NCI-H524 treated with DMSO at 0.1 percent for 48 hours (cell line): Measurements from ENCODE around the gene GAS2.
"Not testable (repeated sequence)": the region's sequence is repeated elsewhere in the genome, so short reads cannot be mapped to it uniquely, and the experiment has no call there.

Source experiments
- DNase-seq: peaks from one replicate; lab custom pipeline; 2025; lab: John Stamatoyannopoulos, UW

GAS2 gene

GRCh38 chr11:22666325-22666687 is at the start of gene GAS2:
GAS2 (plus strand) TSS chr11:22666611; CDS start chr11:22674870, 8,259 bp downstream.
- DNase-seq: no peak

DNA sequence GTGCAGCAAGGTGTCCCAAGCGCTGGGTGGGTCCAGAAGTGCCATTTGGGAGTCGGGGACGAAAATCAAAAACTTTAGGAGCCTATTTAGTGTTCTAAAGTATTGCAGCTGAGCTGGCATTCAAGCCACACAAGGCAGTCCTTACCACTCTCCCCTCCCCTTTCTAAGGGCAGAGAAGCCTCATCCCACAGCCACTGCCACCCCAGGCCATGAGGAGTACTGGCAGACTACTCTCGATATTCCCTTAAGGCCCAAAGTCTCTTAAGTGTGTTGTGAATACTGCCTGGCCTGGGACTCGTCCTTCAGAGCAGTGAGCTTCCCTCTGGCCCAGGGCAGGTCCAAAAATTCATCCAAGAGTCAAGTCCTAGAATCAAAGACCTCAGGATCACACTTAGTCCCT is 48.5 kb upstream of the GAS2 start:
- DNase-seq: no peak

DNA sequence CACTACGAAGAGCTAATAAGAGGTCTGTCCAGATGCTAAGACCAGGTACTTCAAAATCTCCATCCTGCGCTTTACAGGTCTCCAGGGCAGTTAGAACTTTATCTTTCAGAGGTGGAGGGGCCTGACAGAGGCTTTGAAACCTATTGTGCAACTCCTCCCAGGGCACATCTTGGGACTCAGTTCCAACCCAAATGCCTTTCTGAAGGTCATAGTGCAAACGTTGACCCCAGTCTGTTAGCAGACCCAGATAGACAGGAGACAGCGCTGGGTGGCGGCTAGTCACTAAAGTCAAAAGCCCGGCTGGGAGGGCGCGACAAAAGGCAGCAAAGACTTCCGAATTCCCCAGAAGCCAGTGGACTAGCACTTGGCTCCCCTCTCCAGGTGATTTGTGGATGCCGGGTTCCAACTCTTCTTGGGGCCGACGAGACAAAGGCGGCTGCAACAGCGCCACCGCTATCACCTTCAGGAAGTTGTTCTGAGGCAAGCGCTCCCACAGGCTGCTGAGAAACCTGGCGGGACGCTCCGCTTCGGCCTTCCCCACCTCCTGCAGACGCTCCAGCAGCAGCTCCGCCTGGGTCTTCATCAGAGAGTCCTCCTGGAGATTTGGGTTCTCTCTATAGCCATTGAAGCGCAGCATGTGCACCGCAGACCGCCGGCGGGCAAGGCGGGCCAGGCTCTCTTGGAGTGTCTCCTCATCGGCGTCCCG is 41.5 kb upstream of the GAS2 start:
- peak; percentile 29 for DNase-seq

- peak; percentile 83 for DNase-seq
Observed at GRCh38 chr11:22625448-22626287, 40.7 kb upstream of the GAS2 start, which contains the start of gene FANCF. FANCF (minus strand) TSS chr11:22625823; CDS start chr11:22625810, 13 bp downstream.

- no peak for DNase-seq
Observed at GRCh38 chr11:22626573-22627239, 39.7 kb upstream of the GAS2 start.

DNA sequence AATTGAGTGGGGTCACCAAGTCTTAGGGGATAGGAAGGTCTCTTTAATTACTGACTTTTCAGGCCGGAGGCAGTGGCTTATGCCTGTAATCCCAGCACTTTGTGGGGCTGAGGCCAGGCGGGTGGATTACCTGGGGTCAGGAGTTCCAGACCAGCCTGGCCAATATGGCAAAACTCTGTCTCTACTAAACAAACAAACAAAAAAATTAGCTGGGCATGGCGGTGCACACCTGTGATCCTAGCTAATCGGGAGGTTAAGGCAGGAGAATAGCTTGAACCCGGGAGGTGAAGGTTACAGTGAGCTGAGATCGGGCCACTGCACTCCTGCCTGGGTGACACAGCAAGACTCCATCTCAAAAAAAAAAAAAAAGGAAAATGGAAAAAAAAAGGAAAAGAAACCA is 39.0 kb upstream of the GAS2 start:
- no peak for DNase-seq

DNA sequence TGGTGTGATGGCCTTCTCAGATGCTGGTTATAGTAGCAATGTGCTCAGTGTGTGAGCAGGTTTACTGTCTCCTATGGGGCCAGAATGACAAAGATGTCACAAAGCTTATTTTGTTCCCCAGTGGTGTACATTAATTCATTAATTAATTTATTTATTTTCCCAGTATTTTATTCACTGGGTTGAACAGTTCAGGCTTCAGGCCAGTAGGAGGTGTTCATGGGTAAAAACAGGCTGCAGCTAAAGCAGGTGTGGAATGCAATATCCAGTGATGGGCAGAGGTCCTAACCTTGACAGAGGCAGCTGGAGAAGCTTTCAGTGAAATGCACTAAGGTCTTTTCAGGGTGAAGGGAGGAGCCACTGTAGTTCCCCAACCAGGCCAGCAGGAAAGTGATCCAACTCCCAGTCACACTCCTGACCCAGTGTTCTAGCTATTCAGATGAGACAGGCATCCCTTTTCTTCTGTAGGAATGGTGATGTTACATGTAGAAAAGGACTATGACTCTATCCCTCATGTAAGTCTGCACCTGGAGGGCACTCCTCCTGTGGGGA is 33.0 kb upstream of the GAS2 start:
- DNase-seq: no peak

DNA sequence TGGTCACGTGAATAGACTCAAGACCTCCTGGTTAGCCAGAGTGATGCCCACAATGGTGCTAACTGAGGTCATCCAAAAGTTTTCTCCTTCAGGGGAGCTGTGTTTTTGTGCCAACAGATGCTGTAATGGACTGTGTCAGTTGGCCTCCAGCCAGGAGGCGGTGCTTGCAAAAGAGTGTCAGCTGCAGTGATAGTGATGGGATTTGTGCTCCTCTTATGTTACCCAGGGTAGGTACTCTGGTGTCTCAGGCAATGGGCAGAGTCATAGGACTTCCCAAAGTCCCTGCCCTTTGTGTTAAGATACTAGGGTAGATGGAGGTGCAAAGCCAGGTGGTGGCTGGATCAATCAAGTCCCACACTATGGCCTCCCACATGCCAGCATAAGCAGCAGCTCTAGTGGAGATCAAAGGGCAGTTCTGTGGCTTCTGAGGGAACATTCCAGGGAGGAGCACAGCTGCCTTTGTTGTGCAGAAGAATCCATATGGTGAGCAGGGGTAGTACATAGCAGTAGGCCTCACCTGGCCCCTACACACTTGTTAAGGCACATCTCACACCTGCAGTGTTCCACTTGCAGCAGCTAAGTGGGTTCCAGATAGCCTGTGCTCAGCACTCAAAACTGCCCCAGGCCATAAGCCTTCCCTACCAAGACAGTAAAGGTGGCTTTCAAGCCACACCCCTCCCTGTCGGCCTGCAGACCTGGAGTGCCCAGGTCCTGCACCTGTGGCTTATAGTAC is 31.3 kb upstream of the GAS2 start:
- DNase-seq: peak; percentile 22

GRCh38 chr11:22635689-22636088 is 30.7 kb upstream of the GAS2 start:
- DNase-seq: no peak

DNA sequence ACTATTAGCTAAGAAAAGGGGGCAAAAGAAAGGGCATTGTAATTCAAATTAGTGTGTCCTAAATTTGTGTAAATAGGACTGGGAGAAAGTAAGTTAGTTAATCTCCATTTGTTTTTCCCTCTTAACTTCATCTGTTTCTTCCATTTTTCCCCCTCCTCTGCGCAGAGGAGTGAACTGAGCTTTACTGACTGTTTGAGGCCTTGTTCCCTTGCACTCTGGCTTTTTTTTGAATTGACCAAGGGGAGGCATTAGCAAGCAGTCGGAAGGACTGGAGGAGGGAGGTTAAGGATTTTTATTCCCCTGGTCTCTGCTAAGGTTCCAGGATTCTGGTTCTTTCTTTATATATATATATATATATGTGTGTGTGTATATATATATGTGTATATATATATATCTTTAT is 25.5 kb upstream of the GAS2 start:
- no peak for DNase-seq

GRCh38 chr11:22641559-22641958 is 24.9 kb upstream of the GAS2 start:
- DNase-seq: no peak

DNA sequence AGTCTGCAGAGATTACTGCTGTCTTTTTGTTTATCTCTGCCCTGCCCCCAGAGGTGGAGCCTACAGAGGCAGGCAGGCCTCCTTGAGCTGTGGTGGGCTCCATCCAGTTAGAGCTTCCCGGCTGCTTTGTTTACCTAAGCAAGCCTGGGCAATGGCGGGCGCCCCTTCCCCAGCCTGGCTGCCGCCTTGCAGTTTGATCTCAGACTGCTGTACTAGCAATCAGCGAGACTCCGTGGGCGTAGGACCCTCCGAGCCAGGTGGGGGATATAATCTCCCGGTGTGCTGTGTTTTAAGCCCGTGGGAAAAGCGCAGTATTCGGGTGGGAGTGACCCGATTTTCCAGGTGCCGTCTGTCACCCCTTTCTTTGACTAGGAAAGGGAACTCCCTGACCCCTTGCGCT is 14.1 kb upstream of the GAS2 start:
- not testable (repeated sequence) for DNase-seq

- DNase-seq: peak; percentile 12
Observed at GRCh38 chr11:22656130-22656529, 10.3 kb upstream of the GAS2 start.

GRCh38 chr11:22657101-22657694 is 9.2 kb upstream of the GAS2 start:
- DNase-seq: no peak

- DNase-seq: no peak
Observed at GRCh38 chr11:22659783-22660182, 6.6 kb upstream of the GAS2 start.

GRCh38 chr11:22666688-22667439 is 453 bp downstream of the GAS2 start:
- DNase-seq: no peak

DNA sequence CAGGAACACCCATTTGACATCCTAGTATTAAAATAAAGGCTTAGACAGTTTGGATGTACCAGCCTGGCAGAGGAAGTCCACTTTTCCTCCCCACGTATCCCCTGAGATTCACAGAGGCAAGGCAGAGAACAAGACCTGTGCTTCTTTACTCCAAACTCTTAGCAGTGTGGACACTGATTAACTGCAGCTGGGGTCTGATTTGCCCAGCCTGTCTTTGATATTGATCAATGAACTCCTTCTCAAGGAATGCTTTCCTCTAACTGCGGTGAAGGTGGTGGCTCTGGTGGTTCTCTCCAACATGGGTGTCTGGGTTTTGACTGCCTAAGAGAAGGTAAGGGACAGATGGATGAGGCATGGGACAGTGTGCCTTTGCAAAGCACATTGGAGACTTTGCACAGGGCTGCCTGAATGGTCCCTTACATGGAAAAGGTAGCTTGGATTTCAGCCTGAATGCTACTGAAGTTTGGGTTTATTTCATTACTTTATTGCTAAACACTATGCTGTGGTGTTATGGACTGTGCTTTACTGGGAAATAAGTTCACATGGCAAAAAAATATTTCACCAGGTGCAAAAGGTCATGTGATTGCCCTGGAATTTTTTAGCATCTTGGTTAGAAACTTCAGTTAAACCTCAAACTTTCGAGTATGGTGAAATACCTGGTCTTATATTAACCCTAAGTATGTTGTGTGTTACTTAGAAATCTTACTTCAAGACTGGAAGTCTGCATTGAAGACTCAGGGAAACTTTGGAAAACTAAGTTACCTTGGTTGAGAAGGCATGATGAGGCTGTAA is 1.8 kb downstream of the GAS2 start:
- DNase-seq: no peak

DNA sequence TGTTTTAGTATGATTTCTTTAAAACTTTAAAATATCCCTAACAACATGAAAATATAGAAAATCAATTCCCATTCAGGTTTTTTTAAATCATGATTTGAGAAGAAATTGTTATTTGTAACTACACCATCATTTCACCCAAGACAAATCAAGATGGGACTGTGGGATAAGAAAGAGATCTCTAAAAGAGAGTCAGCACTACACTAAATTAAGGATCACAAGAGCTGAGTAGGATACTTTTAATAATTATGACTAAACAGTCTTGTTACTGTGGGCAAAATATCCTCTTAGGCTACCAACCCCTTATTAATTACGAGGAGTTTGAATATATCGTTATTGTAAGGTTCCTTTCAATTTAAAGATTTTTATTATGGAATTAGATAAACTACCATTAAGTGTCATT is 3.0 kb downstream of the GAS2 start:
- DNase-seq: no peak

- no peak for DNase-seq
Observed at GRCh38 chr11:22670830-22671229, 4.4 kb downstream of the GAS2 start.

DNA sequence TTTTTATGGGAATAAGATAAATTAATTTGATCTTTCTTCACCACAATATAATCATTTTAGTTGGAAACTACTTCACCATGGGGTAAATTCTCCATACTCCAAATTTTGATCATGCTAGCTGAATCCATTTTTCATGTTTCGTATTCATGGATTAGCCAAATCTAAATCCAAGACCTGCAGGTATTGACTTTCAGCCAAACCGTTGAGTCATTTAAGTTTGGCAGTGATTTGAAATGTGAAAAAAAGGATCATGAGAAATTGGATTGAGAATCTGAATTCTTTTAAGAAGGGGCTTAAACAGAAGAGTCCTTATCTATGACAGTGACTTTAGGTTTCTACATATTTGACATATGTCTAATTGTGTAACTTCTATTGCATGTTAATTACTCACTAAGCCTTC is 5.3 kb downstream of the GAS2 start:
- DNase-seq: no peak
